NCI-H2227 treated with DMSO at 0.1 percent for 48 hours (cell line): ENCODE measurements around the gene NOTCH3.

ENCODE experiments used
- DNase-seq: peaks from one replicate; lab custom pipeline; 2025; lab: John Stamatoyannopoulos, UW

NOTCH3 gene

DNA sequence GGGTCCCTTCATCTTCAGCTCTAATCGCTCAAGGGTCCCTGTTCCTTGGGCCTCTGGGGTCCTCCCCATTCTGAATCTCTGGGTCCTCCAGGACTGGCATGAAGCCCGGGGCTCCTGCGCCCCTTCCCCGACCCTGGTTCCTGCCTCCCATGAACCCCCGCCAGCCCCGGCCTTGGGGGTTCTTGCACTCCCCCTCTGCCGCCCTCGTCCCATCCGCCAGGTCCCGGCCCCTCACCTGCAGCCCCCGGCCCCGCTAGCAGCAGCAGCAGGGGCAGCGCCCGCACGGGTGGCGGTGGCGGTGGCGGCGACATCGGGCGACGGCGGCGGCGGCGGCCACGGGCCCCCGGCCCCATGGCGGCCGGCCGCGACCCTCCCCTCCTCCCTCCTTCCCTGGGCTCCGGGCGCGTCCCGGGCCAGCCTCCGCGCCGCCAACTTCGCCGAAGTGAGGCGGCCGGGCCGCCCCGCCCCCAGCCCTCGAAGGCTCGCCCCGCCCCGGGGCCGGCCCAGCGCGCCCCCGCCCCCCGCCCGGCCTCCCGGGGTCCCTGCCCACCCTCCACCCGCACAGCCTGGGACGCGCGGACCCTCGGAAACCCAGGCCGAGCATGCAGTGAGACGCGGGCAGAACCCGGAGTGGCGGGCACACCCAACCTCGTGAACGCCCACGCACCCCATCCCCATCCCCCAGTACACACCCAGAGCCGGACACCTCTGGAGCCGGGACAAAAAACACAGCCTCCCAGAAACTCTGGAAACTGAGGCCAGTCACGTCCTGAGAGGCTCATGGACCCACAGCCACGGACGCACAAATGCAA lies at the start of gene NOTCH3:
Gene NOTCH3, minus strand, starts transcription at position 443 of the 812 bp plus-strand sequence. Its CDS starts 90 bp downstream, at position 353.
- no peak for DNase-seq

DNA sequence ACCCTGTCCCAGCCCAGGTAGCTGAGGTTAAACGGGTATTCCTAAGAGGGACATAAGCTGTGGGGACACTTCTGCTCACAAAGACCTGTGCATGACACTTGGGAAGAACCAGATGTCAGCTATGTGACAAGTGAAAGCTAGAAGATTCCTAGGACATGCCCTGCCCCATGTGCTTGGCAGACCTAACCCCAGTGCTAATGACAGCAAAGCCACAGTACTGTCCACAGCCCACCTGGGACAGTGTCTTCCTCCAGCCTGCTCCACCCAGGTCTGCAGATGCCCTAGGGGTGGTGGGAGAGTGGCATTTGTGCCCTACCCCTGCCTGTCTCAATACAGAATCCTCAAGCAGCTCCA lies 49.8 kb upstream of the NOTCH3 start:
- no peak for DNase-seq

DNA sequence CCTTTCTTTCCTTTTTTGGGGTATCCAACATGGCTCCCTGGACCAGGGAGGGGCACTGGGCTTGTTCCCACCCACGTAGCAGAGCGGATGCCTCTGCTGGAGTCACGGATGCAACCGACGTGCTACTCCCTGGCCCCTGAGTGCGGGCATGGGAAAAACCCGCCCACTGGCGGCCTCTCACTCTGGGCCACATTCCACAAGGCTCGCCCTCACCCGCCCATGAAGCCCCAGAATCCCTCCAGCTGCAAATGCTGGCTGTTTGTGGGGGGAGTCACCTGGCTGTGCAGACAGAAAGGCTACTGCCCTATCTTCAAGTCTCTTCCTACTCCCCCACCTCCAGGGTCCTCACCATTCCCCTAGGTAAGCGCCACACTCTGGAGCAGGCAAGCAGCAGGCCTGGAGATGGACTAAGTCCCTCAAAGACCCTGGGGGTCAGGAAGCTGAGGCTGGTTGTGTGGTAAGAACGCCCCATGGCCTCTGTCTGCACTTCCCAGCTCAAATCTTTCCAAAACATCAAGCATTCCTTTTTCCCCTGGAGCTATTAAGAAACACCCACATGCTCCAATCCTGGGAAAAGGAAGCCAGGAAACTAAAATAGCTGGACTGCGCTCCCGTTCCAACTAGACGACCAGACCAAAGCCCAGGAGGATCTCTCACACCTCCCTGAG lies 49.3 kb upstream of the NOTCH3 start:
- no peak for DNase-seq

DNA sequence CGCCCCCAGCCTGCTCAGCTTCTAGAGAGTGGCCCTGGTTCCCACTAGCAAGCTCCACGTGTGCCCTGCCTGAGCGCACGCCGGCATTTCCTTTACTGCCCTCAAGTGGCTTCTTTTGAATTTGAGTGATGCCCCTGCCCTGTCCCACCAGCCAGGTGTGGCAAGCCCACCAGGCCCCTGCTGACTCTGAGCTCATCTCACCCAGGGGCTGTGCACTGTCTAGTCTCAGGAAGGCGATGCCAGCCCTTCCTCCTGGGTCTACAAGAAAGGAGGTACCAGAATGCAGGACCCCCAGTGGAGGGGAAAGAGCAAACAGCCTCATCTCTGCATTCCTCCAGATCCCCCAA lies 48.7 kb upstream of the NOTCH3 start:
- DNase-seq: no peak

DNA sequence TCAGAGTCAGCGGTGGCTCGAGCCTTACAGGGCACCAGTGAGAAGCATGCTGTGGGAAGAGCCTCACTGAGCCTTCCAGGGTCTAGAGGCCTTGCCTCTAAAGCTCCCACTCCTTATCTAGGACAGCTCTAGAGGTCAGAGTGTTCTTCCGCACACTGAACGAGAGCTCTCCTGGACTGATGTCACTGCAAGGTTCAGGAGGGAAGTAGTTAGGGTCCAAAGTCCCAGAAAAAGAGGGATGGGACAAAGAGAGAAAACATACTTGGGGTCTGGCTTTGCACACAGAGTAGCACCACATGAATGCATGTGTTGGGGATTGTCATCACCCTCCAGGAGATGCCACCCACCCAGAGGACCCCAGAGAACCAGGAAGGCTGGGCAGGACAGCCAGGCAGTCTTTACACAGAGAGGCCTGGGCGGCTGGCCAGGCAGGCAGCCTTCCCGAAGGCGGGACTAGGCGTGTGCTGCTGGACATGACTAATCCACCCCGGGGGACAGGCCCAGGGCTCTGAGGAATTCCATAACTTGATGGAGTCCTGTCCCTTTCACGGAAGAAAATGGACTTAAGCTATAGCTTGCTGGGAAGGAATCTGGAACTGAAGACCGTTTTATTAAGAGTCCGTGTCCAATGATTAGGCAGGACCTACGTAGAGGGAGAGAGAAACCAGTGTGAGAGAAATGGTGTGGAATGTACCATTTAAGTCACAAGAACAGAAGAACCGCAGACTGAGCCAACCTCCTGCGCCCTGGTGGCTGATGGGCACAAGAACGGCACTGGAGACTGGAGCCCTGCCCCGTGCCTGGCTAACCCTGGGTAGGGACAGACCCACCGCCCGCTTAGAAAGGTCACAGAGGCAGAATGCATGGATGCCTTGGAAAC lies 48.1 kb upstream of the NOTCH3 start:
- DNase-seq: no peak

DNA sequence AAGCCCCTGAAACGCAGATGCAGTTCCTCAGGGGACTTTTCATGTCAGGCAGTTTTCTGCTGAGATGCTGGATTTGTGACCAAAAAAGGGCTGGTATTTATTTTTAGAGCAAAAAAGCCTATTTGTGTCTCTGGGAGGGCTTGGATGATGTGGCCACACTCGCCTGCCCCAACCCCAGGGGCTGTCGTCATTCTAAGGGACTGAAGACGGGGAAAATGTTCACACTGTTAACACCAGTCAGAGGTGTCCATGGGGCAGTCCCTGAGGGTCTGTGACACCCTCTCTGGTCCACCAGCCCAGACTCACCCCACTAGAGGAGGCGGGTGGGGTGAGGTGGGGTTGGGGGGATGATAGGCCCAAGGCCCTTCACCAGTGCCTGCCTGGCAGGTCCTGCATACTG lies 47.3 kb upstream of the NOTCH3 start:
- no peak for DNase-seq

DNA sequence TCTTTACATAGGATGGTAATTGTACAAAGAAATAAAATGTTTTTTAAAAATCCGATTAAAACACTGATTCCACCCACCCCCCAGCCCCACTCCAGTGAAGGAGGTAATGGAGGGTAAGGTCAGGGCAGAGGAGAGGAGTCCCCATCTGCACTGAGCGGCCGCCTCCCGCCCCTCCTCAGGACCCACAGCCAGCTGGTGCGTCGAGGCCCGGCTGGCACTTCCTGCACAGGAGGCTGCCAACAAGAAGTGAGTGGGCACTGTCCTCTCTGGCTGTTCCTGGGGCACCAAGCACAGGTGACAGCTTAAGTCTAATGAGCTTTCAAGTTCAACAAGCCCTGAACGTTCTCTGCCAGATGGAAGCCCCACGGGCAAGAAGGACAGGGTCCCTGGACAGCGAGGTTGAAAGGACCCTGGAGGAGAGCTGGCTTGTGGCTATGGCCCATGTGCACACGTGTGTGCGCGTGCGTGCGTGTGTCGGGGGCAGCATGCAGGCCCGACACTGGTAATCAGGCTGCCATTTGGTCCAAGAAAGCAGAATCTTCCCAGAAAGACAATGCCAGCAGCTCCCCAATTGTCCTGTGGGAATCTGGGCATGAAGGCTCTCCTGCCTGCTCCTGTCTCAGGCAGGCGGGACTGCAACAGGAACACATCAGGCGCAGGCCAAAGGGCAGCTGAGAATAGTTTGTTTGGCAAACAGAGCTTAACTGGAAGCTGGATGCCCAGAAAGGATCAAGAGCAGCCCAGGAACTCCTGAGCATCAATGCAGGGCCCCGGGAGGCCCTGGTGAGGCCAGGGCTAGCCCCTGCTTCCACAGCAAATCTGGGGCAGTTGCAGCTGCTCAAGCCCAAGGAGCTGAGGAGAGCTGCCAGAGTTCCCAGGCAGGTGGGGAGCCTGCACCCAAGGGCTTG lies 46.6 kb upstream of the NOTCH3 start:
- DNase-seq: no peak

DNA sequence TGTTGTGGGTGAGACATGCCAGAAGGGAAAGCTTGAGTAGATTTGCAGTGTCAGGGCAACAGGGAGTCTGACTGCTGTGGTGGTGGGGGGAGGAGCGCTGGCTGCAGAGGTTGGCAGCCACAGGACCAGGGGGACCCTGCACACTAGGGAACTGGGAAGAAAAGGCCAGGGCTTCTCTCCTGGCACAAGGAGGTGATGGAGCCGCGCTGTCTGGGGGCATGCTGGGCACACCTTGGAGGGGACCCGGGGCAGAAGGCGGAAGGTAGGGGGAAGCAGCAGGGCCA lies 45.3 kb upstream of the NOTCH3 start:
- DNase-seq: no peak

DNA sequence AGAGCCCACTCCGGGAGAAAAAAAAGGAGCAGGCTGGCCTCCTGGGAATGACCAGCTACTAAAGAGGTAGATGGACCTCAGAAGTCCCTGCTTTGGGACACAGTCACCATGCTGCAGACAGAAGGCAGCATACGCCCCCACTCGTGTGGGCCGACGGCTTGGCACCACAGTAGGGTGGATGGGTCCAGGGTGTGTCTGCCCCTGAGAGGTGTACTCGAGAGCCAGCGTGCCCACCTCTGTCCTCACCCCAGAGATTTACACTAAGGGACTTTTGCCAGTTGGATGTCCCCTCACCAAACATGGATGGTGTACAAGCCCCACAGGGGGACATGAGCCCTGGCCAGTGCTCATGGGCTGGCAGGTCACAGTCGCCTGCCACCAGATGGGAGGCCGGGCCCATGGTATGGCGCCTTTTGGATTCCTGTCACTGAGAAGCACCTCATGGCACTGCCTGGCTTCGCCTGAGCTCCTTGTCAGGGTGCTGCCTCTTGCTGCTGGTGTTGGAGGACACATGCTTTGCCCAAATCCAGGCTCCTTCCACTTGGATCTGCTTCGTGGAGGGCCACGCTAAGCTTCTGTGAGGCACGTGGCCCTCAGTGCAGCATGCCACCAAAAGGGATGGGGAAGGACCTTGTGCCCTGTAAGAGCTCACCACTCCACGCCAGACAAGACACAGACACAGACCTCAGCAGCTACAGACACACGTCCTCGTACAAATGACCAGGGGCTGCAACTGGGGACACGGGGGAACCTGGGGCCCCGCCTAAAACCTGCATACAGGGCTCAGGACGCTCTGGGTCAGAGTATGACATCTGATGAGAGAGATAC lies 44.8 kb upstream of the NOTCH3 start:
- DNase-seq: no peak

DNA sequence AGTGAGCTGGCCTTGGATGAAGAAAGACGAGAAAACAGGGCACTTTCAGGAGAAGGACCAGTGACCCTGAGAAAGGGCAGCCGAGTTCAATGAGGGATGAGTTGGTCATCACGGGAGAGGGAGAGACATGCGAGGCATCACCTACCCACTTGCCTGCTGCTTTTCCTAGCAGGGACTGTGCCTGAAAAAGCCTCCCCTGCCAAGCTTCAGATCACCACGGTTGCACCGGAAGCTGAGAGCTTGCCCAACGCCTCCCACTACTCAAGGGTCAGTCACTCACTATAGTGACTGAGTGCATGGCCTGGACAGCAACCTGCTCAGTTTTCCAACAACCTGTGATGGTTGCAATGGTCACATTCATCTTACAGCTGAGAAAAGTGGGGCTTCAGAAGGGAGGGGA lies 44.0 kb upstream of the NOTCH3 start:
- DNase-seq: no peak

DNA sequence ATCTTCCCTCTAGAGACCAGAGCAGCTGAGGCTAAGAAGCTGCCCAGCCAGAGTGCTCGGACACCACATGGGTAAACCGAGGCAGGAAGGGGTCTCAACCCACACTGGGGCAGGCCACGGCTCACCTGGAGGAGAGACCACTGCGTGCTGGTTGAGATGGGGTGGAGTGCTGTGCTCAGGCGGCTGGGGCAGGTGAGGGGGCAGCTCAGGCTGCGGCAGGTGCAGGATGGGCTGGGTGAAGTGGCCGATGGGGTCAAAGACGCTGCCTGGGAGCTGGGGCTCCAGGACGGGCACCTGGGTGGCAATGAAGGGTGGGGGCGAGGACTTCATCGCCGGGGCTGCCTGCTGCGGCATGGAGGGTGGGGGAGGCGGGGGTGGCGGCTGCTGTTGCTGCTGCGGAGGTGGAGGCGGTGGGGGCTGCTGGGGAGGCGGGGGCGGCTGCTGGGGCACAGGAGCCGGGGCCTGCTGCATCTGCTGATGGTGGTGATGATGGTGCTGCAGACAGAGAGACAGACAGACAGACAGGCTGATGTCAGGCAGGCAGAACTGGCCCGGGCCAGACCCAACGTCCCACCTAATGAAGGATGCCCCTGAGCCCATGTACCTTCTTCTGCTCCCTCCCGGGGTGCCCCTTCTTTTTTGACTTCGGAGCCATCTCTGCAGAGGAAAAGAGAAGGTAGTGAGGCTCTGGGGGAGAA lies 43.5 kb upstream of the NOTCH3 start:
- DNase-seq: no peak

DNA sequence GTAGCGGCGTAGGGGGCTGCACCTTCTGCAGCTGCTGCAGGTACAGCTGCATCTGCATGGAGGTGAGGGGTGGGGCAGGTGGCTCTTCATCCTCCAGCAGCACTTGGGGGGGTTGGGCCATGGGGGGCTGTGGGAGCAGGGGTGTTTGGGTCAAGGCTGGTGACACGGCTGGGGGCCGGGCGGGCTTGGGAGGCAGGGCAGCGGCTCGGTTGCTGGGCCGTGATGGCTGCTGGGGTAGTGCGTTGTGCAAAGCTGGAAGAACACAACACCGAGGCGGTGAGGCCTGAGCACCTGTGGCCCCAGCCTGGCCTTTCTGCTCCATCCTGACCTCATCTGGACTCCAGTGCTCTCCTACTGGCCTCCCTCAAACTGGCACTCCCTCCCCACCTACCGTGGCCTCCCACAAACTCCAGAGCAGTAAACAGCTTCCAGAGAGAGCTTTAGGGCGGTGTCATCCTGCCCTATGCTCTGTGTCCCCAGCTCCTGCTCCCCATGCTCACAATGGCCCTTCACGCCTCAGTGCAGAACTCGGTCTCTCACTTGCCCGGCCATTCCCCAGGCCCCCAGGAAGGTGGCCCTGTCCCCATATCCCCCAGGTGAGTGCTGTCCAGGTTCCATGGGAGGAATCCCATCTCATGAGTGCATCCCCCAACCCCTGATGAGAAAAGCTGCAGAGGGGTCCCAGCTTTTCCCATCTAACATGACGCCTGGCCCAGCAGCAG lies 42.6 kb upstream of the NOTCH3 start:
- no peak for DNase-seq

DNA sequence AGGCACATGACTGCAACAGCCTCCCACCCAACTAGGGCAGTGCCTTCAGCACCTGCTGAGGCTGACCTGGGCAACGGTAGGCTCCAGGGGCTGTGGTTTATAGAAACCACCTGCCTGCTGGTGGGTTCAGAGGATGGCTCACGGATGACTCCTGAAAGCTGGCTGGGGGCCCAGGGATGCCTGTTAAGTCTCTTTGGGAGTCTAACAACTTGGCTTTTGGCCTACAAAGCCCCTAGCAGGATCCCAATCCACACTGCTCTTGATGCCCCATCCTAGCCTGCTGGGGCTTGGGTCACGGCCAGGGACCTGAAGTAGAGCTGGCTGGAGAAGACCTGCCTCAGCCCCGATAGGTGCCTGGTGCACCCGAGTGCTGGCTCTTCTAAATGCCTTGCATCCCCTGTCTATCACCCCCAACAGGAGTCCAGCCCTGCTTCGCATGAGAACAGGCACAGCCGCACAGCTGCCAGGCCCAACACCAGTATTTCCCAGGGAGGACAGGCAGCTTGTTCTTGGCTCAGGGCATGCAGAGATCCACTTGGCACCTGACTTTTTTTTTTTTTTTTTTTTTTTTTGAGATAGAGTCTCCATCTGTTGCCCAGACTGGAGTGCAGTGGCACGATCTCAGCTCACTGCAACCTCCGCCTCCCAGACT lies 40.6 kb upstream of the NOTCH3 start:
- no peak for DNase-seq

DNA sequence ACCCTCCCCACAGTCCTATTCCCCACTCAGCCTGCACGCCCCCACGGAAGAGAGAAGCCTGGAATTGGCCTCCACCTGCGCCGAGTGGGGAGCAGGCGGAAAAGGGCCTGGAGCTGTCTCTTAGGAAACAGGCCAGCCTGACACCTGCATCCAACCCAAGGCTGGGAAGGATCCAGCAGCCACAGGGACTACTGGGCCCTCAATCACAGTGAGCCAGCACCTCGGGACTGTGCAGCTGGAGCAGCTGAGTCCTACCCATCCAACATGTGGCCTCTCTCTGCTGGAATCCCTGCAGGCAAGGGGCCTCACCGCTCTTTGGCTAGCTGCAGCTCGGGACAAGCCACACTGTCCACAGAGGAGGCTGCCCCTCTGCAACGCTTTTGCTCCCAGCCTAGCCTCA lies 39.7 kb upstream of the NOTCH3 start:
- no peak for DNase-seq

DNA sequence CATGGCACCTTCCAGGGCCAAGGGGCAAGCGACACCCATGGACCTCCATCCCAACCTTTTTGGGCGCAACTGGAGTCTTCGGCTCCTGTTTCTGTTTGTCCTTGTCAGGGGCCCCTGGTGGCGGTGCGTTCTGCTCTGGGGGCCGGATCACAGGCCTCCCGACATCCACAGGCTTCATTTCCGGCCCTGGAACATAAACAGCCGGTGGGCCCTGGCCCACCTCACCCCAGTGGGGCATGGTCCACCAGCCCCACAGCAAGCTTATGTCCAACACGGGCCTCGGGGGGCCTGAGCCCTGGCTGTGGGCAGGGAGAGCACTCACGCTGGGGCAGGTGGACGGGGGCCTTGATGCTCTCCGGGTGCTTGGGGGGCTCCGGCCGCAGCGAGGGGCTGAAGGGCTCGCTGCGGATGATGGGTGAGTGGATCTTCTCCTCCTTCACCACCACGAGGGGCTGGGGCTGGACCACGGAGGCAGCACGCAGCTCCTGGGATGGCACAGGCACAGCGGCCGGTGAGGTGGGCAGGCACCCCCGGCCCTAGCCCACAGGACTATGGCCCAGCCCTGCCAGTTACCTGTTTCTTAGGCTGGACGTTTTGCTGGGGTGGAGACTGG lies 38.6 kb upstream of the NOTCH3 start:
- DNase-seq: no peak

DNA sequence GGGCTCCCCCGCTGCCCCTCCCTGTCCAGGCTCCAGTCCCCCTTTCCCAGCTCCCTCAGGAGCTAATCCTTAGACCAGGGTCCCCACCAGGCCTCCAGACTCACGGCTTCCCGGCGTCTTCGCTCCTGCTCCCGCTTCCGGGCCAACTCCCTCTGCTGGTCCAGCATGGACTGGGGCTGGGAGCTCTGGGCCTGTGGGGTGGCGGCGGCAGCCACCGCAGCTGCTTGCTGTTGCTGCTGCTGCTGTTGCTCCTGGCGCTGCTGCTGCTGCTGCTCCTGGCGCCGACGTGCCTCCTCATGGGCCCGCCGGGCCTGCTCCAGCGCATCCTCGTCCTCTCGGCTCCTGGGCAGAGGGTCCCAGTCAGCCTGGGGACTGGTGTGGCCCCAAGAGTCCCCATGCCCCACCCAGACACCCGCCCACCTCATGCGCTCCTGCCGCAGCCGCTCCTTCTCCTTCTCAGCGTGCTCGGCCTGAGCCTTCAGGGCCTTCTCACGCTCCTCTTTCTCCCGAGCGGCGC lies 37.9 kb upstream of the NOTCH3 start:
- no peak for DNase-seq

DNA sequence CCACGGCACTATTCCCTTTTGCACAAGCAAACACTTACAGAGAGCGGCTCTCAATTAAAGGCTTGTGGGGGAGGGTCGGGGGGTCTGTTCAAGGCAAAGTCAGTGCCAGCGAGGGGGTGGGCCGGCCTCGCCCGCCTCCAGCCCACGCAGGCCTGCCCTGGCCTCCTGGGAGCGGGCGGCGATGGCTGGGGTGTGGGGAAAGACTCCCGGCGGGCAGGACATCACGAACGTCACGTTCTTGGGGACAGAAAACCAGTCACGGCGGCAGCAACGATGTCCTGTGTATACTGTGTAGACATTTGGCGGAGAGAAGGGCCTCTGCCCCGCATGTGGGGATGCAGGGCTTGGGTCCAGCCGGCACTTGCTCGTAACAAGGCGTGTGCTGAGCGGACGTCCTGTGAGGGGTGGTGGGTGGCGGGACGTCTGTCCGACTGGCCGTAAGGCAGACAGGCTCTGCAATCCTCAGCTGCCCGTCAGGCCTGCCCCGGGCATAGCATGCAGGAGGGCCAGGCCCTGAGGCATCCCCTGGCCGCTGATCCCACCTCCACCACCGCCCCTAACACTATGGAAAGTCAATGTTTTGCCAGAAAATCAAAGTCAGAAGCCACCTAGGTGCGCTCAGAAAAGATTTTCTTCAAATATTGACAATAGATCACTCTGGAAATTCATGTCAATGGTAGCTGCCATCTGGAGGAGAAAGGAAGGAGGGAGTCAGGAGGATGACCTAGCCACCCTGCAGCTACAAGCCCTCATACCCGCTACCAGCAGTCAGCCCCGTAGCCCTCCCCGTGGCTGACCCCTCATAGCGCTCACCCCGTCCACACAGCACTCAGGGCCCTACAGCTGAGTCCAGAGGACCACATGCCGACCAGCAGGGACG lies 37.2 kb upstream of the NOTCH3 start:
- DNase-seq: no peak

DNA sequence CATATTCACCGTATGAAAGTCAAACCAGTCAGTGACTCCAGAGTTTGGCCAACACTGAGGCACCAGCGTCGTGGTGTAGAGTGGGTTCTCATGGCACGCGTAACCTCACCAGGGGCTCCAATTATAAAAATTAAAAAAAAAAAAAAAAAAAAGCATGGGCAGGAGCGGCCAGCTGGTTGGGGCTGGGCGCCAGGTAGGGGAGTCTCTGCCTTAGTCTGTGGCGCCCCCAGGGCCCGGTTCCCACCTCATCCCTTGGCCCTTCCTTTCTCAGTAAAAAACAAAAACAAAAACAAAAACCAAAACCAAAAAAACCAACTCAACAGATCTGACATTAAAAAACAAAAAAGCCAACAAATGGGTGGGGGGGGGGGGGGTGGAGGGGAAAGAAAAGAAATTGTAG lies 36.1 kb upstream of the NOTCH3 start:
- no peak for DNase-seq
